ENCODE results near the gene KCNC4. TPM values are rescaled to one million over a fixed set of nuclear protein-coding genes. Genes with fewer than 3 reads are reported as not detected.

The KCNC4 gene
- total and polyA plus RNA-seq, 2 donors (not counting 1 experiment from before 2014, with no cell fraction given), result 0.66 to 0.76 TPM

DNA sequence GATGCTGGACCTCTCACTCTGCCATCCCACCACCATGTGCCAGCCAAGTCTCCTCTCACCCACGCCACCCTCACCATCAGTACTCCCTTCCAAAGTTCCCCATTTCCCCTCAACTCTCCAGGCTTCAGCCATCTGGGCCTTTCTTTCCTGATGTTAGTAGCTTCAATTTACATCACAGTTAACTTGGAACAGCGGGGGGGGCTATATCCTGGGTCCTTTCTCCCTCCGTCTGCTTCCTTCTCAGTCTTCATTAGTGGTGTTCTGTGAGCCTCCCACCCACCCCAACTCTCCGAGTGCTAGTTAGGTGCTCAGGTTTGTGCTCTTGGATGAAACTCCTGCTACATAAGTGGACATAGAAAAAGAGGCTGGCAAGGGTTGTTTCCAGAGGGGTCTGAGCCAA is 31.9 kb downstream of the KCNC4 start:
- H3K9me3 ChIP-seq (ENCODE audit: control insufficient read depth, insufficient read depth, low read depth, low read length), result no peaks in the 10 kb centered on the region

GRCh38 chr1:110242731-110243130 is 32.6 kb downstream of the KCNC4 start:
- no peaks in the 10 kb centered on the region for H3K79me2 ChIP-seq (ENCODE audit: control insufficient read depth, insufficient read depth, low read length)
- H3K27me3 ChIP-seq (ENCODE audit: control insufficient read depth, insufficient read depth, low read length), result peaks cover 2% of the 10 kb centered on the region
- H3K36me3 ChIP-seq (ENCODE audit: control insufficient read depth, insufficient read depth, low read length), result no peaks in the 10 kb centered on the region
- TF ChIP-seq EZH2 (IDR thresholded peaks at IDR 0.05; ENCODE audit: low read length, missing control alignments) (no peak), CTCF (conservative IDR thresholded peaks at IDR 0.05 in 1 of 2, IDR thresholded peaks at IDR 0.05 in 1 of 2; ENCODE audit: low read depth in 1 of 2, low read length in 2 of 2) (no peak)
- H2AFZ ChIP-seq (ENCODE audit: low read length), result no peak overlapping the region
- no peak for DNase-seq (ENCODE audit: low read depth in 2 of 2)
- H3K27ac ChIP-seq (ENCODE audit: insufficient read depth, low read length), result no peak overlapping the region
- no peaks in the 10 kb centered on the region for H4K20me1 ChIP-seq (ENCODE audit: control insufficient read depth, extremely low read depth, insufficient read depth, low read length)
- no peak overlapping the region for H3K4me3 ChIP-seq (replicated peaks in 1 of 4; ENCODE audit: control extremely low read depth in 1 of 4, insufficient read depth in 1 of 4, low read depth in 3 of 4, low read length in 4 of 4)
- H3K9ac ChIP-seq (ENCODE audit: insufficient read depth, low read length), result no peak overlapping the region
- no peaks in the 10 kb centered on the region for H3K9me3 ChIP-seq (ENCODE audit: control insufficient read depth, insufficient read depth, low read depth, low read length)
- no peak overlapping the region for H3K4me2 ChIP-seq (ENCODE audit: extremely low read depth, insufficient read depth, low read length)
- H3K4me1 ChIP-seq (ENCODE audit: control insufficient read depth, extremely low read depth, insufficient read depth, low read length), result peaks cover 2% of the 10 kb centered on the region

More for the DNA sequence above, 31.9 kb downstream of the KCNC4 start:
- TF ChIP-seq CTCF (conservative IDR thresholded peaks at IDR 0.05 in 1 of 2, IDR thresholded peaks at IDR 0.05 in 1 of 2; ENCODE audit: low read depth in 1 of 2, low read length in 2 of 2) (no peak), EZH2 (IDR thresholded peaks at IDR 0.05; ENCODE audit: low read length, missing control alignments) (no peak)
- Histone ChIP-seq H3K36me3 (ENCODE audit: control insufficient read depth, insufficient read depth, low read length) (no peaks in the 10 kb centered on the region), H2AFZ (ENCODE audit: low read length) (no peak overlapping the region), H3K4me1 (ENCODE audit: control insufficient read depth, extremely low read depth, insufficient read depth, low read length) (peaks cover 2% of the 10 kb centered on the region), H3K27ac (ENCODE audit: insufficient read depth, low read length) (no peak overlapping the region), H3K4me3 (replicated peaks in 1 of 4; ENCODE audit: control extremely low read depth in 1 of 4, insufficient read depth in 1 of 4, low read depth in 3 of 4, low read length in 4 of 4) (no peak overlapping the region), H3K4me2 (ENCODE audit: extremely low read depth, insufficient read depth, low read length) (no peak overlapping the region), H3K79me2 (ENCODE audit: control insufficient read depth, insufficient read depth, low read length) (no peaks in the 10 kb centered on the region), H4K20me1 (ENCODE audit: control insufficient read depth, extremely low read depth, insufficient read depth, low read length) (no peaks in the 10 kb centered on the region), H3K27me3 (ENCODE audit: control insufficient read depth, insufficient read depth, low read length) (peaks cover 2% of the 10 kb centered on the region), H3K9ac (ENCODE audit: insufficient read depth, low read length) (no peak overlapping the region)
- DNase-seq (ENCODE audit: low read depth in 2 of 2), result no peak

DNA sequence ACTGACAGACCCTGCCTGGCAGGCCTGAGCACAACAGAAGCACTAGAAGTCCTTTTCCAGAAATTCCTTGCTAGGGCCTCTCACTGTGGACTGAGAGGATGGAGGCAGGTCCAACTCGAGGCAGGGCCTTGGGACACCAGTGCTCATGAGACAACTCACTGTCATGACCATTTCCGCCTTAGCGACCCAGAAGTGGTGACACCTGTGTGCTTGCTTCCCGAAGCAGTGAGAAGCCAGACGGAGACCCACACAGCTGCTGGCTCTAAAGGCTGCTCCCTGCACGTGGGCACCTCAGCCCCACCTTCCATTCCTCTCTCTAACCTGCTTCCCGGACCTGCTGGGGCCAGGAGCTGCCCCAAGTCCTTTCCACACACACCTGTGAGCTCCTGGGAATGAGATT is 33.0 kb downstream of the KCNC4 start:
- H3K27ac ChIP-seq (ENCODE audit: insufficient read depth, low read length), result no peak overlapping the region
- H3K4me3 ChIP-seq (replicated peaks in 1 of 4; ENCODE audit: control extremely low read depth in 1 of 4, insufficient read depth in 1 of 4, low read depth in 3 of 4, low read length in 4 of 4), result no peak overlapping the region
- no peak for TF ChIP-seq CTCF (conservative IDR thresholded peaks at IDR 0.05 in 1 of 2, IDR thresholded peaks at IDR 0.05 in 1 of 2; ENCODE audit: low read depth in 1 of 2, low read length in 2 of 2)
- TF ChIP-seq EZH2 (IDR thresholded peaks at IDR 0.05; ENCODE audit: low read length, missing control alignments), result no peak
- H4K20me1 ChIP-seq (ENCODE audit: control insufficient read depth, extremely low read depth, insufficient read depth, low read length), result no peaks in the 10 kb centered on the region
- no peak overlapping the region for H2AFZ ChIP-seq (ENCODE audit: low read length)
- no peaks in the 10 kb centered on the region for H3K9me3 ChIP-seq (ENCODE audit: control insufficient read depth, insufficient read depth, low read depth, low read length)
- H3K36me3 ChIP-seq (ENCODE audit: control insufficient read depth, insufficient read depth, low read length), result no peaks in the 10 kb centered on the region
- H3K9ac ChIP-seq (ENCODE audit: insufficient read depth, low read length), result no peak overlapping the region
- H3K27me3 ChIP-seq (ENCODE audit: control insufficient read depth, insufficient read depth, low read length), result peaks cover 2% of the 10 kb centered on the region
- DNase-seq (ENCODE audit: low read depth in 2 of 2), result no peak
- H3K79me2 ChIP-seq (ENCODE audit: control insufficient read depth, insufficient read depth, low read length), result no peaks in the 10 kb centered on the region
- peaks cover 2% of the 10 kb centered on the region for H3K4me1 ChIP-seq (ENCODE audit: control insufficient read depth, extremely low read depth, insufficient read depth, low read length)
- no peak overlapping the region for H3K4me2 ChIP-seq (ENCODE audit: extremely low read depth, insufficient read depth, low read length)
